HG02938 (cell line): ENCODE measurements around the gene SLC22A9.

Experiments used
- ATAC-seq: cut with Tn5 transposase; IDR thresholded peaks from one replicate; pipeline ENCODE4 v1.9.1; 2021; ENCODE audit warnings: mild to moderate bottlenecking, moderate library complexity; ENCODE audit not compliant: unreplicated experiment

The SLC22A9 gene

GRCh38 chr11:63443714-63444113 lies 74.1 kb downstream of the SLC22A9 start:
- no peak for ATAC-seq

DNA sequence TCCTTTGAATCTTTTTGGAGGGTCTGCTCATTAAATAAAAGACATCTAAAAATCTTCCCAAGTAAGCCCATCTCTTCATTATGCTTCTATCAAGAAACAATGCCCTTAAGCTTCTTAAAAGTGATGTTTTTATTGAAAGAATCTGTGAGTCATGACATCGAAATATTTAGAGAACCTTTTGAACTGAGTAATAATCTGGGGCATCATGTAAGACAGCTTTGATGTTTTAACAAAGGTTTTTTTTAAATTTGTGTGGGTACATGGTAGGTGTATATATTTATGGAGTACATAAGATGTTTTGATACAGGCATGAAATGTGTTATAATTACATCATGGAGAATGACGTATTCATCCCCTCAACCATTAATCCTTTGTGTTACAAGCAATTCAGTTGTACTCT lies 74.6 kb downstream of the SLC22A9 start:
- ATAC-seq = no peak

DNA sequence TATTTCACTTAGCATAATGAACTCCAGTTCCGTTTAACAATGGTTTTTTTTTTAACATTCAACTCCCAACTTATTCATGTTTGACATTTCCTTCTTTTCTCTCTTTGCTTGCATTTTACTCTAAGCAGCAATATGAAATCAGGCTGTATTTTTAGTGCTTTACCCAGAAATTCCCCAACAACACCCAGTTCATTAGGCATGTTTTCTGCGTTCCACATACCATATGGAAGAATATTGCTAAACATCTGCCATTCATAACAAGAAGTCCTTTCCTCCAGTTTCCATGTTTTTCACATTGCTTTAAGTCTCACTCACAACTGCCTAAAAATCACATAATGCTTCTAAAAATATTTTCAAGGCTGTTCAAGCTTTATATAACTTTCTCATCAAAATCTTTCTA lies 75.5 kb downstream of the SLC22A9 start:
- ATAC-seq = no peak

GRCh38 chr11:63445720-63446119 lies 76.1 kb downstream of the SLC22A9 start:
- no peak for ATAC-seq

DNA sequence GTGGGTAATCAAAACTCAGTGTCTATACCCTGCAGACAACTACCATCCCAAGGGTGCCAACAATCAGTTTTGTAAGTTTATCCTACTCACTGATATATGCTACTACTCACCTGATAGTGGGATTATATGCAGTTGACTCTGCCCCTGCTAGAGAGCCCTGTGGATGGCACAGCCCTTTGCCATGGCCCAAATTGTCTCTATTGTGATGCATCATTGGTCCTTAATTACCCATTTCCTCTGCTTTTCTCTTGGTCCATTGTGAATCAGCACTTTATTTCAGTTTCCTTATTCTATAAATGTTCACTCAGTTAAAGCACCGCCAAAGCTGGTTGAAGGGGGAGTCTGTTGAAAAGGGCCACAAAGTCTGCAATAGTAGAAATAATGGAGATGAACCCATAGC lies 79.1 kb downstream of the SLC22A9 start:
- ATAC-seq = no peak

DNA sequence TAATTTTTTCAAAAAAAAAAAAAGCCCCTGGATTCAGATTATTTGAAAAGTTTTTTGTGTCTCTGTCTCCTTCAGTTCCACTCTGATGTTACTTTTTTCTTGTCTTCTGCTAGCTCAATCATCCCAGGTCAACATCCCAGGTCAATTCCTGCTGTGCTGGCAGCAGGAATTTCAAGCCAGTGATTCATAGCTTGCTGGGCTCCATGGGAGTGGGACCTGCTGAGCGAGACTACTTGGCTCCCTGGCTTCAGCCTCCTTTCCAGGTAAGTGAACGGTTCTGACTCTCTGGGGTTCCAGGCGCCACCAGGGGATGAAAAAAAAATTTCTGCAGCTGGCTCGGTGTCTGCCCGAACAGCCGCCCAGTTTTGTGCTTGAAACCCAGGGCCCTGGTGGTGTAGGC lies 90.0 kb downstream of the SLC22A9 start:
- ATAC-seq = no peak
